Keratinocyte (primary cell): ENCODE results near the gene RAD23B.

Experiments used
- EZH2 ChIP-seq: IDR thresholded peaks from one replicate; pipeline ENCODE4 v1.6.1; 2012; ENCODE audit warnings: inconsistent platforms, mild to moderate bottlenecking, low read length, moderate library complexity
- TF ChIP-seq, protein P1 (sequence below), 3 experiments: IDR thresholded peaks in 1 of 3; conservative IDR thresholded peaks in 1 of 3; optimal IDR thresholded peaks in 1 of 3; 2 replicates in 2 of 3; 3 replicates in 1 of 3; pipeline versions ENCODE3 to v1.5.1; 2011; ENCODE audit warnings: low read length in 3 of 3, mild to moderate bottlenecking in 3 of 3, moderate library complexity in 2 of 3, control low read depth in 1 of 3, inconsistent platforms in 1 of 3; ENCODE audit not compliant: insufficient read depth in 2 of 3; ENCODE audit errors: extremely low read depth in 1 of 3

GRCh38 chr9:107340920-107341632, 58.0 kb downstream of the RAD23B start:
- TF ChIP-seq, protein P1, sequence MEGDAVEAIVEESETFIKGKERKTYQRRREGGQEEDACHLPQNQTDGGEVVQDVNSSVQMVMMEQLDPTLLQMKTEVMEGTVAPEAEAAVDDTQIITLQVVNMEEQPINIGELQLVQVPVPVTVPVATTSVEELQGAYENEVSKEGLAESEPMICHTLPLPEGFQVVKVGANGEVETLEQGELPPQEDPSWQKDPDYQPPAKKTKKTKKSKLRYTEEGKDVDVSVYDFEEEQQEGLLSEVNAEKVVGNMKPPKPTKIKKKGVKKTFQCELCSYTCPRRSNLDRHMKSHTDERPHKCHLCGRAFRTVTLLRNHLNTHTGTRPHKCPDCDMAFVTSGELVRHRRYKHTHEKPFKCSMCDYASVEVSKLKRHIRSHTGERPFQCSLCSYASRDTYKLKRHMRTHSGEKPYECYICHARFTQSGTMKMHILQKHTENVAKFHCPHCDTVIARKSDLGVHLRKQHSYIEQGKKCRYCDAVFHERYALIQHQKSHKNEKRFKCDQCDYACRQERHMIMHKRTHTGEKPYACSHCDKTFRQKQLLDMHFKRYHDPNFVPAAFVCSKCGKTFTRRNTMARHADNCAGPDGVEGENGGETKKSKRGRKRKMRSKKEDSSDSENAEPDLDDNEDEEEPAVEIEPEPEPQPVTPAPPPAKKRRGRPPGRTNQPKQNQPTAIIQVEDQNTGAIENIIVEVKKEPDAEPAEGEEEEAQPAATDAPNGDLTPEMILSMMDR (optimal IDR thresholded peaks at IDR 0.05 in 1 of 3, IDR thresholded peaks at IDR 0.05 in 1 of 3, conservative IDR thresholded peaks at IDR 0.05 in 1 of 3; ENCODE audit: extremely low read depth in 1 of 3, insufficient read depth in 2 of 3, low read length in 3 of 3) = peak; percentile 90 to 99 (median 98)
- no peak for TF ChIP-seq EZH2
